Occipital lobe (tissue), 2 donors: ENCODE results near the gene PLEKHO1. TPM values are rescaled to one million over a fixed set of nuclear protein-coding genes. Genes with fewer than 3 reads are reported as not detected.
"Not testable (repeated sequence)": the region's sequence is repeated elsewhere in the genome, so short reads cannot be mapped to it uniquely, and the experiment has no call there.

Source experiments
- DNase-seq: peaks from one replicate; lab custom pipeline; 2025; lab: John Stamatoyannopoulos, UW
- total RNA-seq: library from RNA; depleted of rRNA; stranded (reverse); fragments of >200 nt; gene quantifications from one replicate; pipeline ENCODE4 v1.2.3, GENCODE V29; 2014

Gene PLEKHO1
- total RNA-seq, 1 donor from 2014 or later: 52.7 TPM

DNA sequence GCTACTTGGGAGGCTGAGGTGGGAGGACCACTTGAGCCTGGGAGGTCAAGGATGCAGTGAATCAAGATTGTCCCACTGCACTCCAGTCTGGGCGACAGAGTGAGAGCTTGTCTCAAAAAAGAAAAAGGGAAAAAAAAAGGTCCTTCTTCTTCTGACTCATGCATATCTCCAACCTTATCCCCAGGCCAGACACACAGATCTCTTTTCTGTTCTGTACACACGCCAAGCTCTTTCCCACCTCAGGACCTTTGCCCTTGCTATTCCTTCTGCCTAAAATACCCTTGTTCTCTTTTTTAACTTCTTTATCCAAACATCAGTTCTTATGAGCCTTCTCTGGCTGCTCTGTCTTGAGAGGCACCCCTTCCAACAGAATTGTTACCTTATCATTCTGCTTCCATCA is 22.1 kb downstream of the PLEKHO1 start:
- DNase-seq: no peak

DNA sequence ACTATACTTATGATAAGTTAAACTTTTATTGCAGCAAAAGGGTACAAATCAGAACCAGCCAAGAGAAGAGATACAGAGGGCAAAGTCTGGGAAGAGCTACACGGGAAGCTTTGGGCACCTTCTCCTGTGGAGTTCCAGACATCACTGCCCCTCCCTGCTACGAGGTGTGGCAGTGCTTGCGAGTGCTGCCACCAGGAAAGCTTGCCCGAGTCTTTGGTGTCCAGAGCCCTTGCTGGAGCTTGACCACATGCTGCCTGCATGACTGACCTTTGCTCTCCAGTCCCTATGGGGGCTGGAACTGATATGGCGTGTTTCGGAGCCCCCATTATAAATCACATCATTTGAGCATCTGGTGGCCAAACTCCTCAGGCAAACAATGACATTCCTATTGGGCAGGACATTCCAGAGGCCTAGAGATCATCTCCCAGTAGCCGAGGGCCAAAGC is 23.4 kb downstream of the PLEKHO1 start:
- DNase-seq: no peak

DNA sequence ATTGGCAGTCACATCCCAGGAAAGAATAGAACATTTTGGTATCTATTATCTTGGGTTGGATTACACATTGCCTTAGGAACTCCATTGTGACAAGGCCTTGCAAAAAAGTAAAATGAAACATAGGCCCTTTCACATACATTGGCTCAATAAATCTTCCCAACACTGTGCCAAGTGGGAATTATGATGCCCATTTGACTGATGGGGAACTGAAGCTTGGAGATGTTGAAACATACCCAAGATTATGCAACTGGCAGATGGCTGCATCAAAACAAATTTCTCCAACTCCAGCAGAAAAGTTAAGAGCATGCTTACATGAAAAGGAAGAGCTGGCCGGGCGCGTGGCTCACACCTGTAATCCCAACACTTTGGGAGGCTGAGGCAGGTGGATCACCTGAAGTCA is 26.9 kb downstream of the PLEKHO1 start:
- DNase-seq: no peak

DNA sequence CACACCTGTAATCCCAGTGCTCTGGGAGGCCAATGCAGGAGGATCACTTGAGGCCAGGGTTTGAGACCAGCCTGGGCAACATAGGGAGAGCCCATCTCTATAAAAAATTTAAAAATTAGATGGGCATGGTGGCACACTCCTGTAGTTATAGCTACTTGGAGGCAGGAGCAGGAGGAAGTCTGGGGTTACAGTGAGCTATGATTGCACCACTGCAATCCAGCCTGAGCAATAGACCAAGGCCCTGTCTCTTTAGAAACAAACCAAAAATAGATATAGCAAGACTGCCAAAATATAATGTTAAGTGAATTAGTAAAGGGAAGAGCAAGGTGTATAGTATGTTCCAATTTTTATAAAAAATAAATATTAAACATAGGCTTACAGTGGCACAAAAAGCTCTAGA is 28.8 kb downstream of the PLEKHO1 start:
- DNase-seq: no peak

DNA sequence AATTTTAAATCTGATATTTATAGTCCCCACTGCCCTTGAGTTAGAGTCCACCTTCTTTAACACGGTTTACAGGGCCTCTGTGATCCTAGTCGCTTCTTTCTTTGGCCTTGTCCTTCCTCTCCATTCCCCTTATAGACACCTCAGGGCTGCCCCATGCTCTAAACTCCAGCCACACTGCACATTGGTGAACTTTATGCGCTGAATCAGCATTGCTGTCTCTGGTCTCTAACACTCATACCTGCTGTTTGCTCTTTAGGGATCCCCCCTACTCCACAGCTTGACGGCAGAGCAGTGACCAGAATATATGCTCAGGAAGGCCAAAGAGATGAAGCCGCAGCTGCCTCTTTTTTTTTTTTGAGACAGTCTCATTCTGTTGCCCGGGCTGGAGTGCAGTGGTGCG is 30.2 kb downstream of the PLEKHO1 start:
- no peak for DNase-seq

DNA sequence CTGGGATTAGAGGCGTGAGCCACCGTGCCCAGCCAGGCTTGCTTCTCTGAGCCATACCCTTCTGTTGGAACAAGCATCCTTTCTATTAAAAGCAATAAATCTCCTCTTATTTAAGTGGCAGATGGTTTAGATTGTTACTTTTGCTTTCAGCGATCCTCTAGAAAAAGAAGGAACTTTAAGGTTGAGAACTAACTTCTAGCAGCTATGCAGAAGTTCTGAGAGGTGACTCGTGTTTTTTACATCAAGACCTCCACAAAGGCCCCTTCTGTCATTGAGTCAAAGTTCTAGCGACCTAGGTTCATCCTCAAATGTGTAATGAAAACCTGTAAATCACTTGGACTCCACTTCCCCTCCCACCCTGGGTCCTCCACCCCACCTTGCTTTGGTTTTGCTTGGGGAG is 30.8 kb downstream of the PLEKHO1 start:
- no peak for DNase-seq

DNA sequence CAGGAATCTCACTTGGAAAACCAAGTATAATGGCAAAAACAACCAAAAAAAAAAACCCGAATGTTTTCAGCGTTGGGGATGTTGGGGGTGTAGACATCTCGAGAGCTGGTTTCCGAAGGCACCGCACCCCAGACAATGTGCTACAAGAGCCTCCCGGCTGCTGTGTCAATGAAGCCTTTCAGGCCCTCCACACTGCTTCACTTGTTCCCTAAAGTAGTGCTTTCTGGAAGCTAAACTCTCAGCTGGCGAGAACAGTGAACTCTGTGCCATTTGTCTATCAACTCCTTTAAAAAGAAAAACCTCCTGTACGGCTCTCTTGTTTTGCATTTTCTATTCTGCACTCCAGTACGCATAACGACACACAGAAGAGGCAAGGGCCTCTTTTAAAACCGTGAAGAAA is 32.5 kb downstream of the PLEKHO1 start:
- no peak for DNase-seq

DNA sequence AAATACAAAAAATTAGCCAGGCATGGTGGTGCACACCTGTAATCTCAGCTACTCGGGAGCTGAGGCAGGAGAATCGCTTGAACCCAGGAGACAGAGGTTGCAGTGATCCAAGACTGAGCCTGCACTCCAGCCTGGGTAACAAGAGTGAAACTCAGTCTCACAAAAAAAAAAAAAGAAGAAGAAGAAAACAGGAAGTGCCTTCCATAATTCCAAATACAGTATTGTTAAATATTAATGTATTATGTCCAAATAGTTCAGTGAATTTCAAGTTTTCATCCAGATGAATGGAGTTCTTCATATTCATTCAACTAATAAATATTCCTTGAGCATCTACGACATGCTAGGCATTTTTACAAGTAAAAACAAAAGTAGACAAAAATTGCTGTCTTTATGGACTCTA is 33.3 kb downstream of the PLEKHO1 start:
- DNase-seq: no peak

DNA sequence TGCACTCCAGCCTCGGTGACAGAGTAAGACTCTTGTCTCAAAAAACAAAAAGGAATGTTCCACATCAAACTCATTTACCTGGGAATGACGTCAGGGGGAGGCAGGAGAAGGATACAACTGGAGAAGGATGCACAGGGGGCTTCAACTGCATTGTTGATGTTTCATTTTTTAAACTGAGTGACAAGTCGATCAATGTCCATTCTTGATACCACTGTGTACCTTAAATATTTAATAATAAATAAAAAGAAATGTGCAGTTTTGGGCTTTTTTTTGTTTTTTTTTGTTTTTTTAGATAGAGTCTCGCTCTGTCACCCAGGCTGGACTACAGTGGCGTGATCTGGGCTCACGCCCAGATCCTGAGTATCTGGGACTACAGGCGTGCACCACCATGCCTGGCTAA is 35.8 kb downstream of the PLEKHO1 start:
- DNase-seq: no peak

DNA sequence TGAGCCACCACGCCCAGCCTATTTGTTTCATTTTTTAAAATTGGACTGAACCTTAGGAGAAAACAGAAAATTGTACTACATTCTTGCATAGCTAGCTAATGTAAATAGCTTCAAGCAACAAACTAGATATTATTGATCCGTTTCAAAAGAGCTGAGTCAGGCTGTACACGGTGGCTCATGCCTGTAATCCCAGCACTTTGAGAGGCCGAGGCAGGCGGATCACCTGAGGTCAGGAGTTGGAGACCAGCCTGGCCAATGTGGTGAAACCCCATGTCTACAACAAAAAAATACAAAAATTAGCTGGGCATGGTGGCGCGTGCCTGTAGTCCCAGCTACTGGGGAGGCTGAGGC is 36.7 kb downstream of the PLEKHO1 start:
- not testable (repeated sequence) for DNase-seq

DNA sequence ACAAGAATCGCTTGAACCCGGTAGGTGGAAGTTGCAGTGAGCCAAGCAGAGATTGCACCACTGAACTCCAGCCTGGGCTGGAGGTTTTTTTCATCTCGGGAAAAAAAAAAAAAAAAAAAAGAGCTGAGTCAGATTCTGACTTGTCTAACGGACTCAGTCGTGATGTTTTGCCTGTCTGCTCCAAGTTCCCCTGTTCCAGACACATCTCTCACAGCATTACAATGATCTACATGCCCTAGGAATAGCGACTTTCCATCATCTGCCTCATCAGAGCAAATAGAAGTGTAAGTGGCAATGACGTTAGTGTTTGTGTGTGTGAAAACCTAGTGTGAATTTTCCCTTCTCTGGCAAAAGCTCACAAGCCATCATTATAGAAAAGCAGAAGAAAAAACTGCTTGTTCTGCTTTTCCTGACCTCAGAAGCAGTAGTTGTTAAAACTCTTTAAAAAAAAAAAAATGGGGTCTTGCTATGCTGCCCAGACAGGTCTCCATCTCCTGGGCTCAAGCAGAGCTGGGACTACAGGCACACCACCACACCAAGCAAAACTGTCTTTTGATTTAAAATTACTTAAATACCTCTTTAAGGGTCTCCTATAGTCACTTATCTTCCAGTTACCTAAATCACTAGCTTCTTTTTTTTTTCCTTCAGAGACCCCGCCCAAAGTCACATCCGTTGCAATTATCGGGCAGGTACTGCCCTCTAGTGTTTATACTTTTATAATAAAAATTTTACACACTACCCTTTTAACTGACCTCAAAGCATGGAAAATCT is 37.3 kb downstream of the PLEKHO1 start:
- no peak for DNase-seq

DNA sequence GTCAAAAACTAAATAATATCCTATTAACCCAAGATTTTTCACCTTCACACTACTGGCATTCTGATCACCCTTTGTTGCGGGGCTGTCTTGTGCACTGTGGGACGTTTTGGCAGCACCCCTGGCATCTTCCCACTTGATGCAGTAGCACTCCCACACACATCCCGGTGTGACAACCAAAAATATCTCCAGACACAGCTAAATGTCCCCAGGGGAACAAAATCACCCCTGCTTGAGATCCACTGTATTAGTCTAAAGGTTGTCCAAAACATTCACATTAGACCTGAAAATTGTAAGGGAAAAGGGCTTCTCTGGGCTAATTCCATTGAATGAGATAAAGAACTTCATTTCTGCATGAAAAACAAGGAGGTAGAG is 37.8 kb downstream of the PLEKHO1 start:
- no peak for DNase-seq

DNA sequence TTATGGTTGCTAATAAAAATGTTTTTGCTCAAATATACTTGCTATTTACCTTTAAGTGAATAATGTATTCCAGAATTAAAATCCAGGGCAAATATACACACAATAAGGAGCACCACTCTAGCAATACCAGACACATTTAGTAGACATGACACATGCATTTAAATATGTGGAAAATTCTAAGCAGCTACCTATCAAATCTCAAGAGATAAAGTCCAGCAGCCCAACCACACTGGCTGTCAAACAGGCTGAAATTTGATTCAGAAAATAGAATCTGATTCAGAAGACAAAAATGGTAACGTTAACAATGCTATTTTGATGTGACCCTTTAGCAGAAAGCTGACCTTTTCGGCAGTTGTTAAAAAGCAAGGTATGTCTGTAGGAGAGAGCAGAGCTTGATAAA is 42.3 kb downstream of the PLEKHO1 start:
- DNase-seq: no peak

DNA sequence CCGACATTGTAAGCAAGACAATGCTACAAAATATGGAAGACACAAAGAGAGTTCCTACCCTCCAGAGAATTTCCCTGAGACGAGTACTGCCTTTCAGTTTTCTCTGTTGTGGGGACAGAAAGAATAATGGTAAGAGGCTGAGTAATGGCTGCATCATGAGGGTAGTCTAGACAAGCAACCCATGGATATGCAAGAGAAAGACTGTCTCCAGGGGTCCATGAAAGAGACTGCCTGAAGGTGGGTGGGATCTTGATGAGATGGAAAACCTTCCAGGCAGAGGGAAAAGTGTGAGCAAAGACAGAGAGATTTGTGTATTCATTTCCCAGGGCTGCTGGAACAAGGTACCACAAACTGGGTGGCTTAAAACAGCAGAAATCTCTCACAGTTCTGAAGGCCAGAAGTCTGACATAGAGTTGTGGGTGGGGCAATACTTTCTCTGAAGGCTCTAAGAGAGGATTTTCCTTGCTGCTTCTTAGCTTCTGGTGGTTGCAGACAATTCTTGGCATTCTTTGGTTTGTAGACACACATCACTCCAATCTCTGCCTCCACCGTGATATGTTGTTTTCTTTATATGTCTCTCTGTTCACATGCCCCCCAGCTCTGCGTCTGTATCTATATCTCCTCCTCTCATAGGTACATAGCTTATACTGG is 44.8 kb downstream of the PLEKHO1 start:
- no peak for DNase-seq

DNA sequence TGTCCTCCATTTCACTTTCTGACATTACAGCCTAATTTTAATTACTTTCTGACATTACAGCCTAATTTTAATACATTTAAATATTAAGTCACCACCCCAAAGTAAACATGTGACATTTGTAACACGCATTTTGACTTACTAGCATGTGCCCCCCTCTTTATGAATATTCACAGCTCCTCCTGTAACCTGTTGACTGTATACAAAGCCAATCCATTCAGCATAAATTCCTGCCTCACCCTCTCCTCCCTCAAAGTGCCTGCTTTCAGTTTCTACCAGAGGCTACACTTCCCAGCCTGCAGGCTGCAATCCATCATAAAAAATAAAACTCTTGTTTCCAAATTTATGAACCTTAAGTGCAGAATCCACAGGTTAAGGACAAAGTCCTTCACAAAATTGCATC is 46.7 kb downstream of the PLEKHO1 start:
- no peak for DNase-seq

DNA sequence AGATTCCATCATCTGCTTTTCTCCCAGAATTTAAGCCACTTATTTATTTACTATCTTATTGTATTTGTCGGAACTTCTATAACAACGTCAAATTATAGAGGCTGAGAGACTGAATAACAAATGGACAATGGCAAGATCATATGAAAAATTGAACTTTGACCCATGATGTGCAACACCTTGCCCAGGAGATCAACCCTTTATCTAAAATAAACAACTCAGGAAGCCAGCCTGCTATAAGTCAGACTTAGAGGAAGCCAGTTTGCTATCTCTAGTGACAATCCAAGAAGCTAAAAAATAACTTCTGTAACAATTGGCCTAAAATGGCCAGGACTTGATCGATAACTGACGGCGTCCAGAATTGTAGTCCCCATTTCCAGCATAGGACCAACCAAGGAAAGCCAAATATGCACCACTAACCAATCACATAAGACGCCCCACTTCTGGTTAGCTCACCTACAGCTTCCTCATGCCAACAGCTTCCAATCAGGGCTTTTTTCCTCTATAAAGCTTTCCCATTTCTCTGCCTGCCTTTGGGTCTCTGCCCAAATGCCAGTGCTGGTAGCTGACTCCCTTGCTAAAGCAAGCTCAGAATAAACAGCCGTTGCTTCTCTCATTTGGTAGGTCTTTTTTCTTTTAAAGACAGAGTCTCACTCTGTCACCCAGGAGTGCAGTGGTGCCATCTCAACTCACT is 57.7 kb downstream of the PLEKHO1 start:
- no peak for DNase-seq

DNA sequence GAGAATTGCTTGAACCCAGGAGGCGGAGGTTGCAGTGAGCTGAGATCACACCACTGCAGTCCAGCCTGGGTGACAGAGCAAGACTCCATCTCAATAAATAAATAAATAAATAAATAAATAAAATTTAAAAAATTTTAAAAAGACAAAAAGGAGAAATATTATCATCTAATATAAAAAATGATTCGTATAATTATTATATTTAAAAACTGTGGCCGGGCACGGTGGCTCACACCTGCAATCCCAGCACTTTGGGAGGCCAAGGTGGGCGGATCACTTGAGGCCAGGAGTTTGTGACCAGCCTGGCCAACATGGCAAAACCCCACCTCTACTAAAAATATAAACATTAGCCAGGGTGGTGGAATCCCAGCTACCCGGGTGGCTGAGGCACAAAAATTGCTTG is 58.7 kb downstream of the PLEKHO1 start:
- not testable (repeated sequence) for DNase-seq

Other genes starting within 250 kb of the PLEKHO1 start
- 71.4 TPM for gene SV2A, start 232.1 kb upstream of the PLEKHO1 start, total RNA-seq
- gene SF3B4, start 222.1 kb upstream of the PLEKHO1 start, total RNA-seq: 8.4 TPM
- 1.7 TPM for gene MTMR11, start 213.0 kb upstream of the PLEKHO1 start, total RNA-seq
- 7.3 TPM for gene OTUD7B, start 139.2 kb upstream of the PLEKHO1 start, total RNA-seq
- 84.2 TPM for gene VPS45, start 82.1 kb upstream of the PLEKHO1 start, total RNA-seq
- 20.3 TPM for gene ANP32E, start 86.2 kb downstream of the PLEKHO1 start, total RNA-seq
- gene CA14, start 107.9 kb downstream of the PLEKHO1 start, total RNA-seq: 1.7 TPM
- 76.7 TPM for gene APH1A, start 119.1 kb downstream of the PLEKHO1 start, total RNA-seq
- 9.2 TPM for gene C1orf54, start 122.9 kb downstream of the PLEKHO1 start, total RNA-seq
- gene CIART, start 132.6 kb downstream of the PLEKHO1 start, total RNA-seq: 2.5 TPM
- 69.3 TPM for gene MRPS21, start 143.9 kb downstream of the PLEKHO1 start, total RNA-seq
- 43.0 TPM for gene PRPF3, start 171.6 kb downstream of the PLEKHO1 start, total RNA-seq
- gene RPRD2, start 214.2 kb downstream of the PLEKHO1 start, total RNA-seq: 17.2 TPM